Activated CD8-positive, alpha-beta memory T cell treated with anti-CD3 and anti-CD28 coated beads for 36 hours (primary cell): Measurements from ENCODE around the gene NDOR1. TPM values are rescaled to one million over a fixed set of nuclear protein-coding genes. Genes with fewer than 3 reads are reported as not detected.

Source experiments
- CTCF ChIA-PET: fragments of 350-600 bp; sonication (Branson Sonifier 250); formaldehyde crosslinking; loops from one replicate; lab custom pipeline; 2021; ENCODE audit warnings: antibody characterized with exemption; lab: Charles Lee
- POLR2A ChIA-PET: fragments of 350-600 bp; sonication (Branson Sonifier 250); formaldehyde crosslinking; loops from one replicate; lab custom pipeline; 2021; ENCODE audit warnings: antibody characterized with exemption; lab: Charles Lee
- total RNA-seq, 2 experiments: library from RNA; stranded (reverse); gene quantifications; one replicate each; pipeline ENCODE4 v1.2.3, GENCODE V29; 2021

The NDOR1 gene
- total RNA-seq, result 10 to 100 TPM; 43.7 to 44.6 TPM

DNA sequence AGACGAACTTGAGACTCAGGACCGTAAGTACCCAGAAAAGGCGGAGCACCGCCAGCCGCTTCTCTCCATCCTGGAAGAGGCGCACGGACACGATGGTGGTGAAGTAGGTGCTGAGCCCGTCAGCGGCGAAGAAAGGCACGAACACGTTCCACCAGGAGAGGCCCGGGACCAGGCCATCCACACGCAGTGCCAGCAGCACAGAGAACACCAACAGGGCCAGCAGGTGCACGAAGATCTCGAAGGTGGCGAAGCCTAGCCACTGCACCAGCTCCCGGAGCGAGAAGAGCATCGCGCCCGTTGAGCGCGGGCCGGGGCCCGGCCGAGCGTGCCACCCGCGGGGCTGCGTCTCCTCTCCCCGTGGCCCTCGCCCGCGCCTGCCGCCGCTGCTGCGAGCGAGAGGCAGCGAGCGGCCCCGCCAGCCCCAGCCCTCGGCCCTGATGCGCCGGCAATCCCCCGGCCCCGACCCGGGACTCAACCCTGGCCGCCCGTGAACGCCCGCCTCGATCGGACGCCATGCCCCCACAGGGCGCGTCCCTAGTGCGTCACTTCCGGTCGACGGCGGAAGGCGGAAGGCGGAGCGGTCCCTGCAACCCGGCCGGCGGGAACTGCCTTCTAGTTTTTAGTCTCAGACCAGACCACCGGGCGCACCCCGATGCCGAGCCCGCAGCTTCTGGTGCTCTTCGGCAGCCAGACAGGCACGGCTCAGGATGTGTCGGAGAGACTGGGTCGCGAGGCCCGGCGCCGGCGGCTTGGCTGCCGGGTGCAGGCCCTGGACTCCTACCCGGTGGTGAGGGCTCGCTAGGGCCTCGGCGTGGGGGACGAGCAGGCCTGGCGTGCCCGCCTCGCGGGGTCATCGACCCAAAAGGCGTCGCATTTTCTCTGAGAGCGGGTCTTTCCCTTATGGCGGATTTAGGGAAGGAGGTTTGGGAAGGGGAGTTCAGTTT is at the start of gene NDOR1, which contains the start of gene TMEM203:
Gene NDOR1, plus strand, starts transcription at position 575 of the 944 bp plus-strand sequence. Its CDS starts 78 bp downstream, at position 653.
Gene TMEM203, minus strand, starts transcription at position 523 of the 944 bp plus-strand sequence. Its CDS starts 234 bp downstream, at position 289.
- ChIA-PET POLR2A (interaction anchor here (1.3 to 3.2 kb wide), 3 partner anchors 17 to 35 kb away, joined by 6 to 15 read pairs (median 7); partner anchors contain the start of genes ANAPC2, RNF208, SSNA1 and TUBB4B), CTCF (interaction anchor here (1.0 to 5.0 kb wide), 5 partner anchors 10 to 76 kb away, joined by 3 to 21 read pairs (median 4); partner anchors contain the start of genes ANAPC2 and SSNA1)

DNA sequence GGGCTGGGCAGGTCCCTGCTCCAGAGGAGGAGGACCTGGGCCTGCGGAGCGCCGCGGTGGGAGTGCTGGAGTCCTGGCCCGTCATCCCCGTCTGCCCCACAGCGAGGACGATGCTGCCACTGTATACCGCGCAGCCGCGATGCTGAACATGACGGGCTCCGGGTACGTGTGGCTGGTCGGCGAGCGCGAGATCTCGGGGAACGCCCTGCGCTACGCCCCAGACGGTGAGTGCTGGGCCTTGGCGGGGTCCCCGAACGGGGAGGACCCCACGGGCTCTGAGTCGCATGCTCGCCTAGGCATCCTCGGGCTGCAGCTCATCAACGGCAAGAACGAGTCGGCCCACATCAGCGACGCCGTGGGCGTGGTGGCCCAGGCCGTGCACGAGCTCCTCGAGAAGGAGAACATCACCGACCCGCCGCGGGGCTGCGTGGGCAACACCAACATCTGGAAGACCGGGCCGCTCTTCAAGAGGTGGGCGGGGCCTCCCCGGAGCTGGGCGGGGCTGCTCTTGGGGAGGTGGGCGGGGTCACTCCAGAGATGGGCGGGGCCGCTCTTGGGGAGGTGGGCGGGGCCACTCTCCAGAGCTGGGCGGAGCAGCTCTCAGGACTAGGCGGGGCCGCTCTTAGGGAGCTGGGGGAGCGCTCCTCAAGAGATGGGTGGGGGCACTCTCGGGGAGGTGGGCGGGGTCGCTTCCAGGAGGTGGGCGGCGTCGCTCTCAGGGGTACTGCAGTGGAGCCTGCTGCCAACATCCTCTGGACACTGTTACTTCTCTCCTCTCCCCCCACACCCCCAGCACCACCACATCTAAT is 48.7 kb upstream of the NDOR1 start:
- POLR2A ChIA-PET, result interaction anchor here (0.7 to 1.1 kb wide), 2 partner anchors 44 to 66 kb away, joined by 3 read pairs; no protein-coding TSS in a partner anchor
- CTCF ChIA-PET, result interaction anchor here (1.0 kb wide), 1 partner anchor 33 kb away, joined by 3 read pairs; no protein-coding TSS in a partner anchor

GRCh38 chr9:137157618-137158415 is 47.7 kb upstream of the NDOR1 start:
- CTCF ChIA-PET, result no interaction called here
- POLR2A ChIA-PET, result no interaction called here

DNA sequence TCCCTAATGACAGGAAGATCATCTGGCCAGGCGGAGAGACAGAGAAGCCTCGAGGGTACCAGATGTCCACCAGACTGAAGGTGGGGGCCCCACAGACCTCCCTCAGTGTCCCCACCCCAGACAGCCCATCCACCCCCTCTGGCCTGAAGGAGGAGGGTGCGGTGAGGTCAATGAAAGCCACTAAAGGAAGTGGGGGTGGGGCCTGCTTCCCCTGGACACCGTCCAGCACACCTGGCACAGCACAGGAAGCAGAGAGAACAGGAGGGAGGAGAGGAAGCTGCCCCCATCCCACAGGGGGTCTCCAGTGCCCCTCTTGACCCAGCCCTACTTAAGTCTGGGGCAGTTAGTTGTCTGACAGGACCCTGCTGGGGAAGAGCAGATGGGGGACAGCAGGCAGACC is 46.9 kb upstream of the NDOR1 start:
- ChIA-PET POLR2A (no interaction called here), CTCF (no interaction called here)

DNA sequence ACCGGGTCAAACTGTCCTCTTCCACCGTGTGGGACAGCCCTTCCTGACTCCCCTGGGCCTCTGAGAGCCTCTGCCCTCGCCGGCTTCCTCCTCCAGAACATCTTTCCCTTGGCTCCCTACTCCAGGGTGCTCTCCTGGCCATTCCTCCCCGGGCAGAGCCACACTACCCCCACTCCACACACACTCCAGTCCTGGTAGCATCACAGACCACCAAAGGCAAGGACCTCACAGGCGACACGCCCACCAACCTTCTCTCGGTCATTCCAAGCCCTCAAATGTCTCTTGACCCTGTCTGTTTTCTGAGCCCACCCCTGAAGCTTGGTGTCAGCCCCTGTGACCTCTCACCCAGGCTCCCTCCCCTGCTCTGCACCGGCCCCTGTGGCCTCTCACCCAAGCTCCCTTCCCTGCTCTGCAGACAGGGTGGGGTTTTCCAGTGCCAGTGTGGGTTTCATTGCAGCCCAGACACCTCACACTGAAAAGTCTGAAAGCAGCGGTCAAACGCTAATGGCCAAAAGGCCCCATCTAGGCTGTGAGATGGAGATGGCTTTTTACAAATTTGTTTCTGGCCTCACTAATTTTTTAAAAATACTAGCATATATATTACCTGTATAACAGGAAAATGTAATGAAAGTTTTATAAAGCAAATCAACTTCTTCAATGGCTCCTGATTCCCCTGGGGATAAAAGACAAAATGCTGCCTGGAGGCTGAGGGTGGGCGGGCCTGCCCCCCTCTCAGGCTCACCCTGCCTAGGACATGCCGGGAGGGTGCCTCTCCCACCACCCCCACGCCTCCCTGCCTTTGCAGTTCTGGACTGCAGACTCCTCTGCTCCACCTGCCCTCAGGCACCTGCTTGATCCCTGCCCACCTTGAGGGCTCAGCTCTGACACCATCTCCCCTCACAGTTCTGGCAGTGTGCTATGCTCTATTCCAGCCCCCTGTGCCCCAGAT is 46.1 kb upstream of the NDOR1 start:
- CTCF ChIA-PET, result interaction anchor here (1.1 kb wide), 1 partner anchor 68 kb away, joined by 3 read pairs; the partner anchor contains the start of gene RNF224
- POLR2A ChIA-PET, result no interaction called here

DNA sequence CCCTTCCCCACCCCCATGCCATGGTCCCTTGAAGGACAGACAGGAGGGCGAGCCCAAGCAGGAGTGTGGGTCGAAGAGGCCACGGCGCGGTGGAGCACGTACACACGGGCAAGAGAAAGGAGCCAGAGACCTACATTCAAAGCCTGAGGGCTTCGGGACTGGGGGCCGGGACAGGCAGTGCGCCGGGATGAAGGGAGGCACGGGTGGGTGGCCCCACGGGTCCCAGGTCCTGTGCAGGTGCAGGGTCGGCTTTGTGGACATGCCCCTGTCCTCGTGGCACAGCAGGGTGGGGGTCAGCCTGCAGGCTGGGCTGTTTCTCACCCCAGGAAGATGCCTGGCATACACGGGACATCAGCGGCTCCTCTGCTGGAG is 45.5 kb upstream of the NDOR1 start:
- ChIA-PET POLR2A (no interaction called here), CTCF (interaction anchor here (1.1 kb wide), 1 partner anchor 67 kb away, joined by 3 read pairs; the partner anchor contains the start of gene RNF224)

- CTCF ChIA-PET, result interaction anchor here (1.1 kb wide), 1 partner anchor 66 kb away, joined by 3 read pairs; the partner anchor contains the start of gene RNF224
- POLR2A ChIA-PET, result no interaction called here
Observed at GRCh38 chr9:137160716-137161557, 44.6 kb upstream of the NDOR1 start.

- CTCF ChIA-PET, result interaction anchor here (0.5 kb wide), 1 partner anchor 31 kb away, joined by 3 read pairs; no protein-coding TSS in a partner anchor
- POLR2A ChIA-PET, result no interaction called here
Observed at GRCh38 chr9:137161558-137162486, 43.7 kb upstream of the NDOR1 start.

DNA sequence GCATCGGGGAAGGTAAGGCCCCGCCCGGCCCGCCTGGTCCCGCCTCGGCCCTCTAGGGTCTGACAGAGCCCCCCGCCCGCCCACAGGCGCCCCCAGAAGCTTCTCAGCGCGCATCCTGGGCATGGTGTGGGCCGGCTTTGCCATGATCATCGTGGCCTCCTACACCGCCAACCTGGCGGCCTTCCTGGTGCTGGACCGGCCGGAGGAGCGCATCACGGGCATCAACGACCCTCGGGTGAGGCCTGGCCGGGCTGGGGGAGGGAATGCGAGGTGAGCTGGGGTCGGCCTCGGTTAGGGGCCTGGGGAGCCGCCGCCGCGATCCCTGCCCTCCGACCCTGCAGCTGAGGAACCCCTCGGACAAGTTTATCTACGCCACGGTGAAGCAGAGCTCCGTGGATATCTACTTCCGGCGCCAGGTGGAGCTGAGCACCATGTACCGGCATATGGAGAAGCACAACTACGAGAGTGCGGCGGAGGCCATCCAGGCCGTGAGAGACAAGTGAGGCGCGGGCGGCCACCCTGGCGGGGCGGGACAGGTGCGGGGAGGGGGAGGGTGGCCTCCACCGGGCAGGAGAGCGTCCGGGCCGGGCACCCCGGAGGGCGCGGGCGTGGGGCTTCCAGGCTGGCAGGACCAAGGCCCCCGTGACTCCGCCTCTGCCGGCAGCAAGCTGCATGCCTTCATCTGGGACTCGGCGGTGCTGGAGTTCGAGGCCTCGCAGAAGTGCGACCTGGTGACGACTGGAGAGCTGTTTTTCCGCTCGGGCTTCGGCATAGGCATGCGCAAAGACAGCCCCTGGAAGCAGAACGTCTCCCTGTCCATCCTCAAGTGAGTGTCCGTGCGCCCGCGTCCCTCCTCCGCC is 42.8 kb upstream of the NDOR1 start:
- POLR2A ChIA-PET, result no interaction called here
- CTCF ChIA-PET, result interaction anchor here (0.5 kb wide), 1 partner anchor 32 kb away, joined by 3 read pairs; no protein-coding TSS in a partner anchor

DNA sequence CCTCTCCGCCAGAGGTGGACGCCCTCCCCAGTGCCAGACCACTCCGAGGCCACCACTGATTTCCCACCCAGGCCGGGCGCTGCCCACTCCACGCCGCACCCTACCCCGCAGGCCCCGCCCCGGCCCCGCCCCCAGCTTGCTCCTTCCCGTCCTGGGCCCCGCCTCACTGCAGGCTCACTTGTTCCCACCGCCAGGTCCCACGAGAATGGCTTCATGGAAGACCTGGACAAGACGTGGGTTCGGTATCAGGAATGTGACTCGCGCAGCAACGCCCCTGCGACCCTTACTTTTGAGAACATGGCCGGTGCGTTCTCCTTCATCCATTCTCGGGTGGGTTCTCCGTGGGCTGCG is 42.2 kb upstream of the NDOR1 start:
- ChIA-PET POLR2A (no interaction called here), CTCF (no interaction called here)

DNA sequence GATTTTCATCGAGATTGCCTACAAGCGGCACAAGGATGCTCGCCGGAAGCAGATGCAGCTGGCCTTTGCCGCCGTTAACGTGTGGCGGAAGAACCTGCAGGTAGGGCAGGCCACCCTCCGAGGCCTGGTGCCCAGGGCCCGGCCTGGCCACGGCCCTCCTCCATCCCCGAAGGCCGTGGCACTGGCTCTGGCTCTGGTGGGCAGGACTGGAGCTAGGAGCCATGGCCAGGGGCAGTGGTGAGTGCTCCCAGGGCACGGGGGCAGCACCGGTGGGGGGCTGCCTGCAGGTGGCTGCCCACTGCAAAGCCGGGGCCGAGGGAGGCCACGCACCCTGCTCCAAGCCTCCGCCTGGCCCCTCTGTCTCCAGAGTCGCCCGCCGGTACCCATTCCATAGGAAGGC is 41.7 kb upstream of the NDOR1 start:
- ChIA-PET POLR2A (no interaction called here), CTCF (no interaction called here)

DNA sequence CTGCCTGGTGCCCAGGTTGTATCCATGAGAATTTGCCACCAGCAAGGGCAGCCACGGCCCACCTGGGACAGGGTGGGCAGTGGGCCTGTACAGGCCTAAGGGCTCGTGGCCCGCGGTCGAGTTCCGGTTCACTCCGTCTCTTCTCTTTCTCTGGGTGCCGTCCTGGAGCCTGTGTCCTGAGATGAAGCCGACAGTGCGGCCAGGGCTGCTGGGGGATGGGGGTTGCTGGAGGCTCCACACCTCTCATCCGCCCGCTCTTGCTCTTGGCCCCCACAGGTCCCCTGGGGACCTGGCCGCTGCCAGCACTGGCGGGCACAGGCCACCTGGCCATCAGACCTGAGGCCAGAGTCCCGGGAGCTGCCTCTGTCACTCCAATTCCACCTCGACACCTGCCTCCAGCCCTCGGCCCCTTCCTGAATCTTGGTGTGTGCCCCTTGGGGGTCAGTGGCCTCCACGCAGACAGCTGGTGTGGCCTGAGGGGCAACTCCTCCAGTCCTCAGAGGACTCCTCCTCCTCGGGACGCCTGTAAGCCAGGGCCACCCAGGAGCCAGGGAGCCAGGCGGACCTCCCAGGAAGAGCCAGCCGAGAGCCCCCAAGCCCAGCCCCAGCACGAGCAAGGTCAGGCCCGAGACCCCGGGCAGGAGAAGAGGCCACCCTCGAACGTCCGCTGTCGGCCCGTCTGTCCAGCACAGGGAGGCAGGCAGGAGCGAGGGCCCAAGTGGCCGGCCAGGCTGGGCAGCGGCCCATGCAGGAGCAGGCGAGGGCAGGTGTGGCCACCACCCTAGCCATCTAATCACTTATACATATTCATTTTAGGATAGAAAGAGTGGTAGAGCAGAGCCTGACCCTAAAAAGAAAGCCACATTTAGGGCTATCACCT is 40.9 kb upstream of the NDOR1 start:
- ChIA-PET CTCF (no interaction called here), POLR2A (no interaction called here)

DNA sequence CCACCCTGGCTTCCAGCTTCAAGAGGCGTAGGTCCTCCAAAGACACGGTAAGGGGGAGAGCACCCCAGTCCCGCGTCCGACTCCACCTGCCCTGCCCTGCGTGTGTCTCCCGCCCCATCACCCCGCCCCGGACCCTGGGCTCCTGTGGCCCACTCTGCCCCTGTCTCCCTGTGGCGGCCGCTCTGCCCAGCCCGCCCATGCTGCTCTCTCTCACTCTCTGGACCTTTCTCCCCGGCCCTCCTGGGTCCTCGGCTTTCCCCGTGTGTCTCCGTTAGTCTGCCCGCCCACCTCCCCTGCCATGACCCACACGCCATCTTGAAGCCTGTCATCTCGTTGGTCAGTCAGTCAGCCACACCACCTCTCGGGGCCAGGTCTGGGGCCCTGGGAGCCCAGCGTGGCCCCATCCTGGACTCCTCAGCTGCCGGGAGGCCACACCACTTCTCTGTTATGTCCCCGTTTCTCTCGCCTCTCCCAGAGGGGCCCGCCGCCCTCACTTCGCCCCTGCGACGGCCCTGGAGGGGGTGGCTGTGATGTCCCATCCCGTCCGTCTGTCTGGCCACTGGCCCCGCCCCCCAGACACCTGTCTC is 40.2 kb upstream of the NDOR1 start:
- CTCF ChIA-PET, result interaction anchor here (1.0 kb wide), 1 partner anchor 51 kb away, joined by 3 read pairs; no protein-coding TSS in a partner anchor
- POLR2A ChIA-PET, result no interaction called here
